Suprapubic skin (tissue), 4 donors: Measurements from ENCODE around the gene SLC4A7. TPM values are rescaled to one million over a fixed set of nuclear protein-coding genes. Genes with fewer than 3 reads are reported as not detected.

Experiments used
- DNase-seq, 2 donors: peaks; one replicate each; pipeline ENCODE4 v3.0.0-alpha.2; 2019; ENCODE audit warnings: low spot score in 2 of 2
- H3K27ac ChIP-seq: fragments of 200-600 bp; sonication (generic); one replicate; pipeline ENCODE4 v1.5.1; 2019
- H3K27me3 ChIP-seq: fragments of 200-600 bp; sonication (generic); one replicate; pipeline ENCODE4 v1.5.1; 2019
- H3K36me3 ChIP-seq: fragments of 200-600 bp; sonication (generic); one replicate; pipeline ENCODE4 v1.5.1; 2019
- H3K4me1 ChIP-seq: fragments of 200-600 bp; sonication (generic); one replicate; pipeline ENCODE4 v1.5.1; 2019
- H3K4me3 ChIP-seq: fragments of 200-600 bp; sonication (generic); one replicate; pipeline ENCODE4 v1.5.1; 2019; ENCODE audit warnings: mild to moderate bottlenecking
- H3K9me3 ChIP-seq: fragments of 200-600 bp; sonication (generic); one replicate; pipeline ENCODE4 v1.5.1; 2019
- CTCF ChIP-seq, 2 donors: fragments of 200-600 bp in 1 of 2; fragments of 450-650 bp in 1 of 2; sonication (generic) in 1 of 2; IDR thresholded peaks; one replicate each; pipeline ENCODE4 v1.5.1; 2016 to 2019; ENCODE audit warnings: antibody characterized with exemption in 2 of 2, mild to moderate bottlenecking in 1 of 2, moderate library complexity in 1 of 2
- EP300 ChIP-seq: sonication (generic); formaldehyde crosslinking; IDR thresholded peaks from one replicate; pipeline ENCODE4 v1.6.1; 2017; ENCODE audit warnings: antibody characterized with exemption
- POLR2A ChIP-seq, 2 donors: fragments of 450-650 bp; IDR thresholded peaks; one replicate each; pipeline ENCODE4 v1.6.1; 2017; ENCODE audit warnings: antibody characterized with exemption in 2 of 2, mild to moderate bottlenecking in 2 of 2, moderate library complexity in 2 of 2
- POLR2AphosphoS5 ChIP-seq, 3 donors: sonication (generic); formaldehyde crosslinking; IDR thresholded peaks; one replicate each; pipeline ENCODE4 v1.6.1; 2017; ENCODE audit warnings: antibody characterized with exemption in 3 of 3
- WGBS: methylation state at CpG from one replicate; pipeline ENCODE4 v1.1.5; 2018; 5-methylcytosine and 5-hydroxymethylcytosine counted together
- total RNA-seq, 4 donors: library from RNA; depleted of rRNA; stranded (reverse); fragments of >200 nt; gene quantifications; one replicate each; pipeline ENCODE4 v1.1.0, GENCODE V29; 2016

The SLC4A7 gene
- total RNA-seq, 4 donors from 2014 or later = 10.9 to 17.5 (median 16.1) TPM

DNA sequence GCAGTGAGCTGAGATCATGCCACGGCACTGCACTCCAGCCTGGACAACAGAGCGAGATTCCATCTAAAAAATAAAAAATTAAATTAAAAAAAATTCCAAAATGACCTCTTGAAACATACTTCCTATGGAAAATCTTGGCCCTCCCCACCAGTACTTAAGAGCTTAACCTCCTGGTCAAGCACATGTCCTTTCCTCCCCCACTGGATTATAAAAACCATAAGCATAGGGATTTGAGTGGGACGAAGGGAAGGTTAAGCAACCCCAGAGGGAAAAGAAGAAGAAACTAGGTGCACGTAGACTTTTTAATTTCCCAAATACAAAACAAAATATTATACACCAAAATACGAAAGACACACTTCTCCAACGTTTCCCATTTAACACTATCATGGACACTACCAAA is 25.3 kb downstream of the SLC4A7 start:
- no peaks in the 10 kb centered on the region for H3K27me3 ChIP-seq
- no peak for DNase-seq
- no peaks in the 10 kb centered on the region for H3K36me3 ChIP-seq
- H3K27ac ChIP-seq = no peak overlapping the region
- H3K4me3 ChIP-seq = no peak overlapping the region
- TF ChIP-seq EP300 (no peak), CTCF (IDR thresholded peaks at IDR 0.05) (no peak), POLR2AphosphoS5 (IDR thresholded peaks at IDR 0.05) (no peak)
- H3K4me1 ChIP-seq = peaks cover 2% of the 10 kb centered on the region
- WGBS = 74% methylated on average over 6 of the region's 6 CpGs
- H3K9me3 ChIP-seq = no peaks in the 10 kb centered on the region

GRCh38 chr3:27456554-27456953 is 27.6 kb downstream of the SLC4A7 start:
- Histone ChIP-seq H3K27ac (no peak overlapping the region), H3K4me3 (no peak overlapping the region), H3K4me1 (peaks cover 5% of the 10 kb centered on the region), H3K36me3 (no peaks in the 10 kb centered on the region), H3K27me3 (no peaks in the 10 kb centered on the region), H3K9me3 (no peaks in the 10 kb centered on the region)
- 94% methylated on average over 2 of the region's 2 CpGs for WGBS
- TF ChIP-seq POLR2AphosphoS5 (IDR thresholded peaks at IDR 0.05) (no peak), EP300 (no peak), CTCF (IDR thresholded peaks at IDR 0.05) (no peak), POLR2A (IDR thresholded peaks at IDR 0.05) (no peak)
- DNase-seq = no peak

- no peaks in the 10 kb centered on the region for H3K9me3 ChIP-seq
- H3K4me3 ChIP-seq = no peak overlapping the region
- no peaks in the 10 kb centered on the region for H3K36me3 ChIP-seq
- H3K4me1 ChIP-seq = peaks cover 7% of the 10 kb centered on the region
- H3K27me3 ChIP-seq = no peaks in the 10 kb centered on the region
- TF ChIP-seq EP300 (no peak), CTCF (IDR thresholded peaks at IDR 0.05) (no peak), POLR2AphosphoS5 (IDR thresholded peaks at IDR 0.05) (no peak), POLR2A (IDR thresholded peaks at IDR 0.05) (no peak)
- DNase-seq = no peak
- no peak overlapping the region for H3K27ac ChIP-seq
Observed at GRCh38 chr3:27454914-27455313, 29.3 kb downstream of the SLC4A7 start.

GRCh38 chr3:27454461-27454860 is 29.7 kb downstream of the SLC4A7 start:
- Histone ChIP-seq H3K4me1 (peaks cover 7% of the 10 kb centered on the region), H3K9me3 (no peaks in the 10 kb centered on the region), H3K4me3 (no peak overlapping the region), H3K27ac (no peak overlapping the region), H3K36me3 (no peaks in the 10 kb centered on the region), H3K27me3 (no peaks in the 10 kb centered on the region)
- 93% methylated on average over 3 of the region's 3 CpGs for WGBS
- DNase-seq = no peak
- TF ChIP-seq CTCF (IDR thresholded peaks at IDR 0.05) (no peak), POLR2A (IDR thresholded peaks at IDR 0.05) (no peak), EP300 (no peak), POLR2AphosphoS5 (IDR thresholded peaks at IDR 0.05) (no peak)

DNA sequence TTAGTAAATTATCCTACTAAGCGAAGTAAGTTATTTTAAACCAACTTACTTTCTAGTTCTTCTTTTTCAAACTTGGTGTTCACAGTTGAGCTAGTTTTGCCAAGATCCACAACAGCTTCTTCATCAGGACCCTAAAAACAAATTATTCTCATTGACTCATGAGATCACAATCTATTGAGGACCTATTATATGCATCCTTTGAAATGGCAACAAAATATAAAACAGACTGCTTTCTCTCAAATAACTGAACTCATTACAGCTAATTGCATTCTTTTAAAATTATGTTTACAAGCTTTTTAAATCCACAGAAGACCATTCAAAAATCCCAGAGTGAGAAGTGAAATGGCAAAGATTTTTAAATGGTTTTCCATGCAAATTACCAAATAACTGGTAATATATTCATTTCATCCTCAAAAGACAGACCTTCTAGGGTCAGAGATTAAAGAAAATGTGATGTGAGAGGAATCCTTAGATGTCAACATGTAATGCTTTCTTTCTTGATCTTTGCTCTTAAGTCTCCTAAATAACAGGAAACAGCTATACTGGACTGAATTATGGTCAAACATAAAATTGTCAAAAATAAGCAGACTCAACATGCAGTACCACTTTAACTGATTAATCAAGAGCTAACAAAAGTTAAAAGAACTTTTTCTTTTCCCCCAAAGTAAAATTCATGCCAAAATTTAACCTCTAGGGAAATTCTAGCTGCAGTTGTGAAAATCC is 31.7 kb downstream of the SLC4A7 start:
- TF ChIP-seq POLR2AphosphoS5 (IDR thresholded peaks at IDR 0.05) (no peak), EP300 (no peak), CTCF (IDR thresholded peaks at IDR 0.05) (no peak), POLR2A (IDR thresholded peaks at IDR 0.05) (no peak)
- WGBS = 94% methylated on average over 1 of the region's 1 CpG
- H3K9me3 ChIP-seq = no peaks in the 10 kb centered on the region
- H3K4me1 ChIP-seq = peaks cover 5% of the 10 kb centered on the region
- H3K27me3 ChIP-seq = no peaks in the 10 kb centered on the region
- no peak for DNase-seq
- no peak overlapping the region for H3K27ac ChIP-seq
- H3K4me3 ChIP-seq = no peak overlapping the region
- H3K36me3 ChIP-seq = no peaks in the 10 kb centered on the region
